Tibial artery (tissue), 4 donors: Measurements from ENCODE around the gene NUDT14.

ENCODE experiments used
- DNase-seq, 2 donors: peaks; one replicate each; pipeline ENCODE4 v3.0.0-alpha.2; 2019
- H3K27ac ChIP-seq, 2 donors: fragments of 200-600 bp; sonication (generic) in 1 of 2; 1 replicate in 1 of 2; 2 replicates in 1 of 2; pipeline ENCODE4 v1.5.1; 2018 to 2019; ENCODE audit warnings: mild to moderate bottlenecking in 1 of 2
- H3K27me3 ChIP-seq, 2 donors: fragments of 200-600 bp; sonication (generic) in 1 of 2; one replicate each; pipeline versions ENCODE4 v1.5.1 to v1.6.0; 2016 to 2019
- H3K36me3 ChIP-seq, 3 donors: fragments of 200-600 bp; sonication (generic) in 2 of 3; one replicate each; pipeline ENCODE4 v1.5.1; 2016 to 2019; ENCODE audit warnings: mild to moderate bottlenecking in 2 of 3
- H3K4me1 ChIP-seq, 4 donors: fragments of 200-600 bp; sonication (generic) in 2 of 4; 1 replicate in 3 of 4; 2 replicates in 1 of 4; pipeline ENCODE4 v1.5.1; 2016 to 2019
- H3K4me3 ChIP-seq, 2 donors: fragments of 200-600 bp; sonication (generic) in 1 of 2; 1 replicate in 1 of 2; 2 replicates in 1 of 2; pipeline ENCODE4 v1.5.1; 2018 to 2019; ENCODE audit warnings: mild to moderate bottlenecking in 2 of 2
- H3K9me3 ChIP-seq, 3 donors: fragments of 200-600 bp; sonication (generic) in 1 of 3; one replicate each; pipeline ENCODE4 v1.5.1; 2016 to 2019
- intact Hi-C: fragments of 100-400 bp; cut with DNase I; formaldehyde crosslinking; loops from one replicate; pipeline ENCODE4 v1.15.0; 2023; ENCODE audit warnings: low total_unique reads
- TF ChIP-seq, protein P1 (sequence below), 2 experiments: fragments of 200-600 bp in 1 of 2; fragments of 450-650 bp in 1 of 2; IDR thresholded peaks; one replicate each; pipeline ENCODE4 v1.5.1; 2017 to 2019; ENCODE audit warnings: antibody characterized with exemption in 2 of 2, mild to moderate bottlenecking in 1 of 2, moderate library complexity in 1 of 2

The NUDT14 gene

DNA sequence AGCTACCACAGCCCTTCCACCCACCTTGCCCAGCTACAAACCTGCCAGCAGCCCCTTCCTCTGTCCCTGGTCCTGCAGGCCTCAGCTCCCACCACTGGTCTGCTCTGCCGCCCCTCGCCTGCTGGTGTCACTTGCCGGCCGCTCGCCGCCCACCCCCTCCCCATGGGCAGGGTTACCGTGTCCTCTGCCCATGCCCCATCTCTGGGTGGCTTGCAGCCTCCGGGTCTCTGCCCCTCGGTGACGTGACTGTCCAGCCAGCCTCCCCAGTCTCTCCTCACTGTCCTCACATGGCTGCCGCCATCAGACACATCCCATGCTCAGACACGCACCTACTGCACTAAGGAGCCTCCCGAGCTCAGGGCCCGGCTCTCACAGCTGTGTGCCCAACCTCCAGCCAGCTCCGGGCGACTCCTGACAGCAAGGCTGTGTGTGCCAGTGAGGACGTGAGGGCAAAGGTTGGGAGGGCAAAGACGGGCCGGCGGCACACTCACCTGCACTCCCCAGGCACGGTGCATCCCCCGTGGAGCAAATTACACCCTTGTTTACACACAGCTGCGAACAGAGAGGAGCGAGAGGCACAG, 26.0 kb downstream of the NUDT14 start:
- intact Hi-C loops = no loop called here
- no peak overlapping the region for H3K27ac ChIP-seq
- H3K4me3 ChIP-seq = no peak overlapping the region
- H3K36me3 ChIP-seq = peaks cover 0 to 21% (median 5%) of the 10 kb centered on the region in 3 donors
- no peaks in the 10 kb centered on the region for H3K9me3 ChIP-seq
- peaks cover 0 to 22% of the 10 kb centered on the region in 2 donors for H3K27me3 ChIP-seq
- no peaks in the 10 kb centered on the region for H3K4me1 ChIP-seq
- DNase-seq = no peak
- TF ChIP-seq, protein P1, sequence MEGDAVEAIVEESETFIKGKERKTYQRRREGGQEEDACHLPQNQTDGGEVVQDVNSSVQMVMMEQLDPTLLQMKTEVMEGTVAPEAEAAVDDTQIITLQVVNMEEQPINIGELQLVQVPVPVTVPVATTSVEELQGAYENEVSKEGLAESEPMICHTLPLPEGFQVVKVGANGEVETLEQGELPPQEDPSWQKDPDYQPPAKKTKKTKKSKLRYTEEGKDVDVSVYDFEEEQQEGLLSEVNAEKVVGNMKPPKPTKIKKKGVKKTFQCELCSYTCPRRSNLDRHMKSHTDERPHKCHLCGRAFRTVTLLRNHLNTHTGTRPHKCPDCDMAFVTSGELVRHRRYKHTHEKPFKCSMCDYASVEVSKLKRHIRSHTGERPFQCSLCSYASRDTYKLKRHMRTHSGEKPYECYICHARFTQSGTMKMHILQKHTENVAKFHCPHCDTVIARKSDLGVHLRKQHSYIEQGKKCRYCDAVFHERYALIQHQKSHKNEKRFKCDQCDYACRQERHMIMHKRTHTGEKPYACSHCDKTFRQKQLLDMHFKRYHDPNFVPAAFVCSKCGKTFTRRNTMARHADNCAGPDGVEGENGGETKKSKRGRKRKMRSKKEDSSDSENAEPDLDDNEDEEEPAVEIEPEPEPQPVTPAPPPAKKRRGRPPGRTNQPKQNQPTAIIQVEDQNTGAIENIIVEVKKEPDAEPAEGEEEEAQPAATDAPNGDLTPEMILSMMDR (IDR thresholded peaks at IDR 0.05) = no peak

DNA sequence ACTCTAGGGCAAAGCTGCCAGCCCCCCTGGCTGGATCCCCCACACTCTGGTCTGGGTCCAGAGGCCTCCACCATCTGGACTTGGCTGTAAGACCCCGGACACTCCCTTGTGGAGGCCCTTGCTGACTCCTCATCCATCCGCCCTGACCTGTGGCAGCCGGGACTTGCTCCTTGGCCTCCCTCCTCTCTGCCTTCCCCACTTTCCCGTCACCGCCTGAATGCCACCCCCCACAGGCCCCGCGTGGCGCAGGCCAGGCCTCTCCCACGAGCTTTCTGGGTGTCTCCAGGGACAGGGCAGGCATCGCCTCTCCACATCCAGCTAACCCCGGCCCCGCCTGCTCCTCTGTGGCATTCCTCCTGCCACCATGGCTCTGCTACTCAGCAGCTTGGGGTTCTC, 26.6 kb downstream of the NUDT14 start:
- intact Hi-C loops = no loop called here
- TF ChIP-seq, protein P1 (IDR thresholded peaks at IDR 0.05) = no peak
- H3K27ac ChIP-seq = no peak overlapping the region
- no peak overlapping the region for H3K4me3 ChIP-seq
- no peak for DNase-seq
- peaks cover 0 to 22% of the 10 kb centered on the region in 2 donors for H3K27me3 ChIP-seq
- no peaks in the 10 kb centered on the region for H3K4me1 ChIP-seq
- no peaks in the 10 kb centered on the region for H3K9me3 ChIP-seq
- H3K36me3 ChIP-seq = peaks cover 0 to 21% (median 5%) of the 10 kb centered on the region in 3 donors

DNA sequence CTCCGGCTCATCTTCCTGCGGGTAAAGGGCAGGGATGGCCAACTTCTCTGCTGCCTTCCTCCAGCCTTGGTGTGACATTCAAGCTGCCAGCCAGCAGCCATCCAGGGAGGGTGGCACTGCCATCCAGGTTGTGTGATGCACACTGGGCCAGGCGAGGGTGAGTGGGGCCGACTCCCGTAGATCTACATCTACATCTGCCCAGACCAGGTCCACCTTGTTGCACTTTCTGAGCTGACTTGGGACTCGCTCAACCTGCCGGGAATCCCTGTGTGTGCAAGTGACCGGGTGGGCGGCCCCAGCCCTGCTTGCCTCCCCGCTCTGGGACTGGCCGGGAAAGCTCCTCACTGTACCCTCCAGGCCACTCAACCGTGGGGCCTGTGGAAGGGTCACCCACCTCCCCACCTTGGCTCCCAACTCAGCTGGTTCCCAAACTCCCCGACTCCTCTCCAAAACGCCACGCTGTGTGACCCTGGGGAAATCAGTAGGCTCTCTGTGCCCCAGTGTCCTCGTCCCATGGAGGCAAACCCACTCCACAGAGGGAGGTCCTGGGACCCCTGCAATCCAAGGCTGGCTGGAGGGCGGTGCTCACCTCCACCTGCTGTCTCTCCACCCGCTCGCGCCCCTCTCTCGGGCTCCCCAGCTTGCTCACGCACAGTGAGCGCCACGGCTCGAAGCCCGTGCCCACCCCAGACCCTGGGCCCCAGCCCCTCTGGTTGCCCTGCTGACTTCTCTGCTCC, 27.2 kb downstream of the NUDT14 start:
- Histone ChIP-seq H3K27me3 (peaks cover 0 to 22% of the 10 kb centered on the region in 2 donors), H3K27ac (no peak overlapping the region), H3K4me3 (no peak overlapping the region), H3K36me3 (peaks cover 0 to 24% (median 5%) of the 10 kb centered on the region in 3 donors), H3K4me1 (no peaks in the 10 kb centered on the region), H3K9me3 (no peaks in the 10 kb centered on the region)
- TF ChIP-seq, protein P1 (IDR thresholded peaks at IDR 0.05) = no peak
- no peak for DNase-seq
- intact Hi-C loops = no loop called here

DNA sequence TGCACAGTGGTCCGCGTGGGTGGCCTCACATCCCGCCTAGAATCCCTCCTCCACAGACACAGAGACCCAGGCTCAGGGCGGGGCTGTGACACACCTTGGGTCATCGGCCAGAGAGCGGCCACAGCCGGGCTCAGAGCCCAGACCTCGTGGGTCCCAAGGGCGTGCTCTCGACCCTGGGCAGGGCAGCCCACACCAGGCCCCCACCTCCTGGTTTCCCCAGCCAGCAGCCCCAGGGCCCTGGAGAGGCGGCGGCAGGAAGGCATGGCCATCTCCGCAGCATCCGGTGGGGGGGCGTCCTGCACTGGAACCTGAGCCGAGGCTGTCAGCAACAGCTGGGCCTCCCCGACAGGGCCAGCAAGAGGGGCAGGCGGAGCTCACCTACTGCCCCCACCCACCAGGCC, 27.8 kb downstream of the NUDT14 start:
- Histone ChIP-seq H3K9me3 (no peaks in the 10 kb centered on the region), H3K36me3 (peaks cover 0 to 30% (median 5%) of the 10 kb centered on the region in 3 donors), H3K4me3 (no peak overlapping the region), H3K4me1 (no peaks in the 10 kb centered on the region), H3K27ac (no peak overlapping the region), H3K27me3 (peaks cover 0 to 22% of the 10 kb centered on the region in 2 donors)
- DNase-seq = no peak
- intact Hi-C loops = no loop called here
- TF ChIP-seq, protein P1 (IDR thresholded peaks at IDR 0.05) = no peak

DNA sequence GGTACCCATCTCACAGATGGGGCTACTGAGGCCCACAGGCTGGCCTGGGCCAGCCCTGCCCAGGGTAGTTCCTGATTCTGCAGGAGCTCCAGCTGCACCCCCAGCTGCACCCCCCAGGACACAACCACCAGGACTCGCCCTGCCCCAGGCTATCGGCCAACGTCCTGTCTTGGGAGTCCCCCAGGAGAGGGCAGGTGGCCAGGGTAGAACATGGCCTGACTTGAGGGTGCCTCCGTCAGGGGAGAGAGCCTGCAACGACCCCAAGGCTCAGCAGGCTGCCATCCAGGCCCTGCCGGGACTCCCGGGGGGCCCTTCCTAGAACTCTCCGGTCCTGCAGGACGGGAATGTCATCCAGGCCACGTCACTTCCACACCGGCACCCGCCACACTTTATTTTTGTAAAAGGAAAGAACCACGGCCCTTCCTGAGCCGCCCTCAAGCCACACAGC, 28.3 kb downstream of the NUDT14 start:
- Histone ChIP-seq H3K36me3 (peaks cover 0 to 35% (median 8%) of the 10 kb centered on the region in 3 donors), H3K9me3 (no peaks in the 10 kb centered on the region), H3K4me3 (no peak overlapping the region), H3K27me3 (peaks cover 0 to 16% of the 10 kb centered on the region in 2 donors), H3K27ac (no peak overlapping the region), H3K4me1 (no peaks in the 10 kb centered on the region)
- TF ChIP-seq, protein P1 (IDR thresholded peaks at IDR 0.05) = no peak
- intact Hi-C loops = no loop called here
- DNase-seq = no peak
